ENCODE data around the gene ZNF81. TPM values are rescaled to one million over a fixed set of nuclear protein-coding genes. Genes with fewer than 3 reads are reported as not detected.

ZNF81 gene
- 1 to 10 TPM; 3.0 to 5.4 TPM for total RNA-seq
- polyA plus RNA-seq = under 1 TPM; 0.74 to 0.99 TPM

DNA sequence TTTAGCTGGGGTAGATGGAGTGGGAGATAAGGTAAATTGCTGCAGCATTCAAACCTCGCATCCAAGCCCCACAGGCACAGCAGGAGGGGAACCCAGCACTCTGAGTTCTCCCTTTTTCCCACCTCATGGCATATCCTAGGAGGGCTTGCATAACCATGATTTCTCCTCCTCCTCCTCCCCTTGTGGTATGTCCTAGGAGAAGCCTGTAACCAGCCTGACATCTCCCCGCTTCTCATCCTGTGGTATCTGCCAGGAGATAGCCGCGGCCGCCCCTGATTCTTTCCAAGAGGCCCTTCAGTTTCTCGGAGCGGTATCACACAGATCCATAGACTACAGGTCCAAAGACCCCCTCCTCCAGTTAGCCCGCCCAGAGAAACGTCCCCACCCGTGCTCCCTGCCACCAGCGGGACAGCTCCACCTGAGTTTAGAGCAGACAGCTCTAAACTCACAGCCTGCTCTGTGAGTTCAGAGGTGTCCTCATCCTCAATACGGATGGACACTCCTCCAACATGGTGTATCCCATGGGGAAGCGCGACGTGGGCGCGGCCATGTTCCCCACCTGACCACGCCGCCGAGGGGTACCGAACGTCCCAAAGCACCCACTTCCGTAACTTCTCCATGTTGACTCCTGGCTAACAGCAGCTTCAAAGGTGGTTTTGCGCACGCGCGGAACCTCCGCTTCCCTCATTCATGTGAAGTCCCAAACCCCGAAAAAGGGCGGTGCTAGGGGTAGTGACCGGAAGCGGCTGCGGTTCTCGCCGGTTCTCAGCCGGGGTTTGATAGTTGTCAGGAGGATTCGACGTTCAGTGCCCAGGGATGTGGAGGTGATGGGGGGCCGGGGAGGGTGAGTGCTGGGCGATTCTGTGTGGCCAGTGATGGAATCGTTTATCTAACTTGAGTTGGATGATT, at the start of gene ZNF81:
TSS of gene ZNF81 (plus strand) at position 739 of the 909 bp plus-strand sequence. CDS start 9,366 bp downstream, outside the sequence.
- peak within 1 kb of the TSS; percentile 10 to 93 for H3K9ac ChIP-seq (ENCODE audit: low read depth in 1 of 2, low read length in 2 of 2)
- no peak for TF ChIP-seq HNF4A (conservative IDR thresholded peaks at IDR 0.05)
- peak; percentile 23 for TF ChIP-seq SP1 (IDR thresholded peaks at IDR 0.05)
- no peak for TF ChIP-seq NR2F2 (IDR thresholded peaks at IDR 0.05)
- TF ChIP-seq, protein P1, sequence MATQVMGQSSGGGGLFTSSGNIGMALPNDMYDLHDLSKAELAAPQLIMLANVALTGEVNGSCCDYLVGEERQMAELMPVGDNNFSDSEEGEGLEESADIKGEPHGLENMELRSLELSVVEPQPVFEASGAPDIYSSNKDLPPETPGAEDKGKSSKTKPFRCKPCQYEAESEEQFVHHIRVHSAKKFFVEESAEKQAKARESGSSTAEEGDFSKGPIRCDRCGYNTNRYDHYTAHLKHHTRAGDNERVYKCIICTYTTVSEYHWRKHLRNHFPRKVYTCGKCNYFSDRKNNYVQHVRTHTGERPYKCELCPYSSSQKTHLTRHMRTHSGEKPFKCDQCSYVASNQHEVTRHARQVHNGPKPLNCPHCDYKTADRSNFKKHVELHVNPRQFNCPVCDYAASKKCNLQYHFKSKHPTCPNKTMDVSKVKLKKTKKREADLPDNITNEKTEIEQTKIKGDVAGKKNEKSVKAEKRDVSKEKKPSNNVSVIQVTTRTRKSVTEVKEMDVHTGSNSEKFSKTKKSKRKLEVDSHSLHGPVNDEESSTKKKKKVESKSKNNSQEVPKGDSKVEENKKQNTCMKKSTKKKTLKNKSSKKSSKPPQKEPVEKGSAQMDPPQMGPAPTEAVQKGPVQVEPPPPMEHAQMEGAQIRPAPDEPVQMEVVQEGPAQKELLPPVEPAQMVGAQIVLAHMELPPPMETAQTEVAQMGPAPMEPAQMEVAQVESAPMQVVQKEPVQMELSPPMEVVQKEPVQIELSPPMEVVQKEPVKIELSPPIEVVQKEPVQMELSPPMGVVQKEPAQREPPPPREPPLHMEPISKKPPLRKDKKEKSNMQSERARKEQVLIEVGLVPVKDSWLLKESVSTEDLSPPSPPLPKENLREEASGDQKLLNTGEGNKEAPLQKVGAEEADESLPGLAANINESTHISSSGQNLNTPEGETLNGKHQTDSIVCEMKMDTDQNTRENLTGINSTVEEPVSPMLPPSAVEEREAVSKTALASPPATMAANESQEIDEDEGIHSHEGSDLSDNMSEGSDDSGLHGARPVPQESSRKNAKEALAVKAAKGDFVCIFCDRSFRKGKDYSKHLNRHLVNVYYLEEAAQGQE (IDR thresholded peaks at IDR 0.05) = peak; percentile 29
- TF ChIP-seq, protein P2, sequence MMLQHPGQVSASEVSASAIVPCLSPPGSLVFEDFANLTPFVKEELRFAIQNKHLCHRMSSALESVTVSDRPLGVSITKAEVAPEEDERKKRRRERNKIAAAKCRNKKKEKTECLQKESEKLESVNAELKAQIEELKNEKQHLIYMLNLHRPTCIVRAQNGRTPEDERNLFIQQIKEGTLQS (IDR thresholded peaks at IDR 0.05) = no peak
- peak in 1 of 2 donors; percentile 27 for TF ChIP-seq RXRA (IDR thresholded peaks at IDR 0.05)
- no peak for TF ChIP-seq EGR1 (IDR thresholded peaks at IDR 0.05; ENCODE audit: low read depth in 2 of 2)
- peak; percentile 99 for TF ChIP-seq YY1 (IDR thresholded peaks at IDR 0.05)
- no peak for TF ChIP-seq JUND (IDR thresholded peaks at IDR 0.05)
- peak; percentile 53 for TF ChIP-seq FOXA1 (IDR thresholded peaks at IDR 0.05)
- TF ChIP-seq, protein P3, sequence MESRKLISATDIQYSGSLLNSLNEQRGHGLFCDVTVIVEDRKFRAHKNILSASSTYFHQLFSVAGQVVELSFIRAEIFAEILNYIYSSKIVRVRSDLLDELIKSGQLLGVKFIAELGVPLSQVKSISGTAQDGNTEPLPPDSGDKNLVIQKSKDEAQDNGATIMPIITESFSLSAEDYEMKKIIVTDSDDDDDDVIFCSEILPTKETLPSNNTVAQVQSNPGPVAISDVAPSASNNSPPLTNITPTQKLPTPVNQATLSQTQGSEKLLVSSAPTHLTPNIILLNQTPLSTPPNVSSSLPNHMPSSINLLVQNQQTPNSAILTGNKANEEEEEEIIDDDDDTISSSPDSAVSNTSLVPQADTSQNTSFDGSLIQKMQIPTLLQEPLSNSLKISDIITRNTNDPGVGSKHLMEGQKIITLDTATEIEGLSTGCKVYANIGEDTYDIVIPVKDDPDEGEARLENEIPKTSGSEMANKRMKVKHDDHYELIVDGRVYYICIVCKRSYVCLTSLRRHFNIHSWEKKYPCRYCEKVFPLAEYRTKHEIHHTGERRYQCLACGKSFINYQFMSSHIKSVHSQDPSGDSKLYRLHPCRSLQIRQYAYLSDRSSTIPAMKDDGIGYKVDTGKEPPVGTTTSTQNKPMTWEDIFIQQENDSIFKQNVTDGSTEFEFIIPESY (IDR thresholded peaks at IDR 0.05) = peak; percentile 59
- TF ChIP-seq FOXA2 (IDR thresholded peaks at IDR 0.05) = peak; percentile 55
- TF ChIP-seq TAF1 (conservative IDR thresholded peaks at IDR 0.05) = peak; percentile 44
- TF ChIP-seq RAD21 (IDR thresholded peaks at IDR 0.05) = peak in 1 of 2 donors; percentile 22
- TF ChIP-seq, protein P4, sequence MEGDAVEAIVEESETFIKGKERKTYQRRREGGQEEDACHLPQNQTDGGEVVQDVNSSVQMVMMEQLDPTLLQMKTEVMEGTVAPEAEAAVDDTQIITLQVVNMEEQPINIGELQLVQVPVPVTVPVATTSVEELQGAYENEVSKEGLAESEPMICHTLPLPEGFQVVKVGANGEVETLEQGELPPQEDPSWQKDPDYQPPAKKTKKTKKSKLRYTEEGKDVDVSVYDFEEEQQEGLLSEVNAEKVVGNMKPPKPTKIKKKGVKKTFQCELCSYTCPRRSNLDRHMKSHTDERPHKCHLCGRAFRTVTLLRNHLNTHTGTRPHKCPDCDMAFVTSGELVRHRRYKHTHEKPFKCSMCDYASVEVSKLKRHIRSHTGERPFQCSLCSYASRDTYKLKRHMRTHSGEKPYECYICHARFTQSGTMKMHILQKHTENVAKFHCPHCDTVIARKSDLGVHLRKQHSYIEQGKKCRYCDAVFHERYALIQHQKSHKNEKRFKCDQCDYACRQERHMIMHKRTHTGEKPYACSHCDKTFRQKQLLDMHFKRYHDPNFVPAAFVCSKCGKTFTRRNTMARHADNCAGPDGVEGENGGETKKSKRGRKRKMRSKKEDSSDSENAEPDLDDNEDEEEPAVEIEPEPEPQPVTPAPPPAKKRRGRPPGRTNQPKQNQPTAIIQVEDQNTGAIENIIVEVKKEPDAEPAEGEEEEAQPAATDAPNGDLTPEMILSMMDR (IDR thresholded peaks at IDR 0.05; ENCODE audit: low read depth, low read length, missing input control) = no peak
- peak; percentile 39 to 86 for TF ChIP-seq GABPA (IDR thresholded peaks at IDR 0.05 in 1 of 2, conservative IDR thresholded peaks at IDR 0.05 in 1 of 2)
- TF ChIP-seq, protein P5, sequence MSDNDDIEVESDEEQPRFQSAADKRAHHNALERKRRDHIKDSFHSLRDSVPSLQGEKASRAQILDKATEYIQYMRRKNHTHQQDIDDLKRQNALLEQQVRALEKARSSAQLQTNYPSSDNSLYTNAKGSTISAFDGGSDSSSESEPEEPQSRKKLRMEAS (IDR thresholded peaks at IDR 0.05) = peak; percentile 45
- no peak for TF ChIP-seq HNF4G (IDR thresholded peaks at IDR 0.05)
- peak within 1 kb of the TSS; percentile 66 to 79 (median 73) for H3K4me3 ChIP-seq (ENCODE audit: low read depth in 1 of 3, low read length in 3 of 3)
- H3K27me3 ChIP-seq (ENCODE audit: control insufficient read depth in 4 of 4, insufficient read depth in 4 of 4, low read length in 3 of 4) = no peaks in the 10 kb centered on the region
- H3K27ac ChIP-seq (ENCODE audit: low read depth in 1 of 2, low read length in 2 of 2) = peak within 1 kb of the TSS; percentile 33 to 72
- WGBS = under 1% methylated on average over 41 of the region's 41 CpGs
- no peaks in the 10 kb centered on the region for H3K36me3 ChIP-seq (ENCODE audit: control insufficient read depth in 4 of 4, insufficient read depth in 3 of 4, low read depth in 1 of 4, low read length in 3 of 4)
- peaks cover 0 to 10% (median 5%) of the 10 kb centered on the region in 4 donors for H3K4me1 ChIP-seq (ENCODE audit: control insufficient read depth in 4 of 4, insufficient read depth in 4 of 4, low read length in 3 of 4)
- peak; percentile 91 for DNase-seq (ENCODE audit: low spot score)
- H3K9me3 ChIP-seq (ENCODE audit: control insufficient read depth in 4 of 4, low read length in 3 of 4) = no peaks in the 10 kb centered on the region
